Stimulated activated CD4-positive, alpha-beta T cell treated with anti-CD3 and anti-CD28 coated beads, Interleukin-2, amount 100 ng/mL, for 24 hours (primary cell): ENCODE measurements around the gene DROSHA.

Source experiments
- DNase-seq, 2 donors: peaks; one replicate each; pipeline ENCODE4 v3.0.0-alpha.2; 2020

DROSHA gene

DNA sequence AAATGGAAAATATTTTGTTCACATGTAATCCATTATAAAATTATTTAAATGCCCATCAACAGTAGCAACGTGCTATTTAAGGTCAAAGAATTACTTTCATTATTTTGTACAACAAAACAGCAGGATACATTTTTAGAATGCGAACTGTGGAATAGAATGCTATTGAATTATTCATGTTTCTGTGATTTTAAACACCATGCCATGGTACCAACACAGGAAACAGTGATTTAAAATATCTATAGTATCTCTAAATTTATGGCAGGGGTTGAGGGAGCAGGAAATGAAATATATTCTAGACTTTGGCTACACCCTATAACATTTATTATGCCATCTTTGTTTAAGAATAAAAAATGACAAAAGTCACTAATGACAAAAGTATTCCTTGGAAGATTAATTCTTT lies 62.4 kb downstream of the DROSHA start:
- DNase-seq: no peak

DNA sequence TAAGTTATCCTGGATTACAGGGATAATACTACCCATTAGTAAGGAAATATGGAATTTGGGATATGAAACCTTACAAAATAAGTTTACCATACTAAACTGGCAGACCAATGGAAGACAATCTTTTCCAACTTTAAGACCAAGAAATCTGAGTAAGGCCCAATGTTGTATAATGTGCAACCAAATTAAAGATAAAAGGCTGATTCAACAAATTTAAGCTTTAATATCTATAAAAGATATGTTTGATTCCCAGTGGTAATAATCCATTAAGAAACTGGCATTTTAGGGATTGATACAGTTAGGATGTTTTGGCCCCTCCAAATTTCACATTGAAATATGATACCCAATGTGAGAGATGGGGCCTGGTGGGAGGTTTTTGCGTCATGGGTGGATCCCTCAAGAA lies 66.6 kb downstream of the DROSHA start:
- no peak for DNase-seq

DNA sequence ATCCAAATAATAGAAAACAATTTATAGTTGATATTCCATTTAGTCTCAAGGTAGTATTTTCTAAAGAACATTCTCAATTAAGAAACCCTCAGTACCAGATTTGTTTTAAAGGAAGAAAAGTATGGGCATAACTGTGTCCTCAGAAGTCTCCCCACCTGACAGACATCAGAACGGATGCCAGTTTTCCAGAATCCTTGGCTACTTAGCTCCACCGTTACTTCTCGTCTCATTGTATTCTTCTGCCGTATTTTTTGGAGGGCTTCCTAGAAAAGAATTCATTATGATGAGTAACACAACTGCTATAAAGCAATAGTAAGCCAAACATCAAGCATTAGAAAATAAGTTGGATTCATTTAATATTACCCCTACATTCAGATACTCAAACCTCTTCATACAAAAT lies 67.8 kb downstream of the DROSHA start:
- DNase-seq: no peak

DNA sequence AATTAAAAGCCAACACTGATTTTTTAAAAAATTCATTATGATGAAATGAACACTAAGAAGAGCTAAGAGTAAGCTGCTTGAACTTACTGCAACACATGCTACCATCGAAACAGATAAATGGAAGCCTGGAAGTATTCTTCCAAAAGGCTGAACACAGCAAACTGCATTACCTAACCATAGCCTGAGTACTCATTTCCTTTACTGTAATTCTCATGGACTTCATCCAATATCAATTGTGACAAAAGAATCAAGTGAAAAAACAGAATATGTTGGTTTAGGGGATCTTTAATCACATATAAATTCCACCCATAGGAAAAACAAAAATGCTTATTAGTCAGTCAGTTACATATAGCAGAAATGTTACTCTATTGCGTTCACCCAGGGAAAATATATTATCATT lies 68.5 kb downstream of the DROSHA start:
- DNase-seq: no peak

DNA sequence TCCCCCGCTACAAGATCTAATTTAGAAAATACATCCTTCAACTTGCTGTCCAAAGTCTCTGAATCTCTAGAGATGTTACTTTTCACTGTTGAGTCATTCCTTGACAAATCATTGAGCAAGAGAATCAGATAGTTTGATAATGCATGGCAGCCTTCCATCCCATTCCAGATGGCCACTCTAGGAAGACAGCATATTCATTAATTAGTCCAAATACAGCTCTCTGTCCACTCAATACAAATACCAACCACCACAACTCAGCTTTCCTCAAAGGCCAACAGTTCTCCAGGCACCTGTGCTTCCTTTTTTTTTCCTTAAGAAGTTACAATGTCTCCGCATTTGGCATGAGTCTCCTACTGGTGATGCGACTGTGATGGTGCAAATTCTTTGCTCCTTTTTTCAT lies 72.3 kb downstream of the DROSHA start:
- no peak for DNase-seq

DNA sequence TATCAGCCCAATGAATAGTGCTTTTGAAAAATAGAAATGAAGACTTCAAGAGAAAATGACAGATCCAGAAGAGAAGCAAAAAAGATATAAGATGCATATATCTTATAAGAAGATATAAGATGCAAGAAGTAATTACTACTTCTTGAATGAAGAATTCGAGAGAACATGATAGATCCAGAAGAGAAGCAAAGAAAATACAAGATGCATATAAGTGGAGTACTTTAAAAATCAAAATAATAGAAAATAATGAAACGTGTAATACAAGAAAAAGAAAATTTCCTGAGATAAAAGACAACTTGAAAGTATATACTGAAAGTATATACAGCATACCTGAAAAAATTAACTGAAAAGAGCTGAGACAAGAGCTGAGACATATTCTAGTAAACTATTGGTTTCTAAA lies 76.7 kb downstream of the DROSHA start:
- no peak for DNase-seq

DNA sequence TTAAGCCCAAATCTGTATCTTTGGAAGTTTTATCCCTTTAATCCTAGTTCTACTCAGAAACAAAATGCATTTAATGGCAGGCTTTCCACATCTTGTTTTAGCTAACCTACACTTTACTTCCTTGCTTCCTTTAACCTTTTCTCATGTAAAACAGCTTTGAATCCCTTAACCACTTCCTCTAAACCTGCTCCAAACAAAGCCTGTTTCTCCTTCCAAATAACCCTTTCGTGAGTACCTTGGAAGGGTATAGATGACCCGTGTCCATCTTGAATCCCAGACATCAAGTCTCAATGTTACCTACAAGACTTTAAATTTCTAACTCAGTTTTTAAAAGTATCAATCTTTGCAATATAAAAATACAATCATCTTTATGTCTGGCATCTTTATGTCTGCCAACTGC lies 78.4 kb downstream of the DROSHA start:
- no peak for DNase-seq

DNA sequence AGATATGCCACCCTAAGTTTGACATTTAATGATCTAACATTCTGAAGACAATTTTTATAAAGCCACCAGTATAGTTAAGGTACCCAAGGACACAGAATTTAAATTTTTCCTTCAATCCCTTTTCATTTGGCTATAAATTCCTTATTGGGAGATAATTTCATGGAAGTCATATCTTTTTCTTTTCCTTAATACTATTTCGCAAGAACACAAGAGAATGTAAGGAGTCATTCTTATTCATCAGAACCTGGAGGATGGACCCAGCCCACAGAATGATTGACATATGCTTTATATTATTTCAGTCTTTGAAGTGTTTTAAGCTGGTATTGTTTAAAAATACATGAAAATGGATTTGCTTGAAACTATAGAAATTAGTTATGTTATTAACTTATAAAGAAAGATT lies 79.6 kb downstream of the DROSHA start:
- no peak for DNase-seq

DNA sequence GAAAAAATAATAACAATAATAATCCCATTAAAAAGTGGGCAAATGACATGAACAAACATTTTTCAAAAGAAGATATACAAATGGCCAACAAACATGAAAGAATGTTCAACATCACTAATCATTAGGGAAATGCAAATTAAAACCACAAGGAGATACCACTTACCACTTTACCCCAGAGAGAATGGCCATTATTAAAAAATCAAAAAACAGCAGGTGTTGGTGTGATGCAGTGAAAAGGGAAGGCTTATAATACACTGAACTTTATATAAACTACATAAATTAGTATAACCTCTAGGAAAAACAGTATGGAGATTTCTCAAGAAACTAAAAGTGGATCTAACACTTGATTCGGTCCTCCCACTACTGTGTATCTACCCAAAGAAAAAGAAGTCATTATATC lies 81.9 kb downstream of the DROSHA start:
- no peak for DNase-seq

DNA sequence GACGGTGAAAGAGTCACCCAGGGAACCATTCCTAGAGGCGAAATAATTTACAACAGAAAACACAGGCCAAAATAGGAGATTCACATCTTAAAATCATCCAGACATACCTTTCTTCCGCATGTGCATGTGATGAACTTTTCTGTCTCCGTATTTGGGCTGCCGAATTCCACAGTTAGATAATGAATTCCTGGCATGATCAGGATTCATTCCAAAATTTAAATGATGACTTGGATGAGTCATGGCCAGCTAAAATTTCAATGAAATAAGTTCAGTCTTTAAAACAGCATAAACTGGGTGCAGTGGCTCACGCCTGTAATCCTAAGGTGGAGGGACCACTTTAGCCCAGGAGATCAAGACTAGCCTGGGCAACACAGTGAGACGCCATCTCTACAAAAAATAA lies 82.7 kb downstream of the DROSHA start:
- DNase-seq: no peak

DNA sequence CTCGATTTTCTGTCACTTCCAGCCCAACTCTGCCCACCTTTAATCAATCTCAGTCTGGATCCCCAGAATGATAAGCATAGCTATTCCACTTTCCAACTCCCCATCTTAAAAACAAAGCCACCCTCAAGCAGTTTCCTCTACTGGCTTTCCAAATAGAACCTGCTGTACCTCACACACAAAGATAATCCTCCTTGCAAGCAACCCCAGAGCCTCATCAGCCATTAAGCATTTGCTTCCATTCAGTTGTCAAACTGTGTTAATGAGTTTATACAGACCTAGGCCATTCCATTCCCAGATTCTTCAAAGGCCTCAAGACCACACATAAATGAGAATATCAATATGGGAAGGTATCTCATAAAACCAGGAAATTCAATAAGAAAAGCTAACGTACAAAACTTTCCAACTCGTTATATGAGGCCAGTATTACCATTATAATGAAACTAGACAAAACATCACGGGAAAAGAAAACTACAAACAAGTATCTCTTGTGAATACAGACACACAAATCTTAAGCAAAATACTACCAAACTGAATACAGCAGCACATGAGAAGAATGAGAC lies 86.8 kb downstream of the DROSHA start:
- DNase-seq: no peak

DNA sequence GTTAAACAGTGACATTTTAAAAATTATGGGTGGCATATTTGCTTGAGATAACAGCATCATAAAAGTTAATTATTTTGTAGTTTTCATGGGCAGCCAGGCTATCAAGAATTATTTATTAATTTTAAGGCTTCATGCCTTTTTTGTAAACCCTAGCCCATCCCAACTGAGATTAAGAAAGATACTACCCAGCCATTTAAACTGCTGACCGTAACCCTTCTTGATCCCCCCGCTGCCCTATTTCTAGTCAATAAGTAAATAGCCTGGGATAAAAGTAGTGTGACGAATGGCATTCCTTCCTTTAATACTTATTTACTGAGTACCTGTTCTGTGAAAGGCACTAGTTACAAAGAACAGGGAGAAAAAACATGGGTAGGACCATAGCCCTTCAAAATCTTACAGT lies 88.3 kb downstream of the DROSHA start:
- no peak for DNase-seq

DNA sequence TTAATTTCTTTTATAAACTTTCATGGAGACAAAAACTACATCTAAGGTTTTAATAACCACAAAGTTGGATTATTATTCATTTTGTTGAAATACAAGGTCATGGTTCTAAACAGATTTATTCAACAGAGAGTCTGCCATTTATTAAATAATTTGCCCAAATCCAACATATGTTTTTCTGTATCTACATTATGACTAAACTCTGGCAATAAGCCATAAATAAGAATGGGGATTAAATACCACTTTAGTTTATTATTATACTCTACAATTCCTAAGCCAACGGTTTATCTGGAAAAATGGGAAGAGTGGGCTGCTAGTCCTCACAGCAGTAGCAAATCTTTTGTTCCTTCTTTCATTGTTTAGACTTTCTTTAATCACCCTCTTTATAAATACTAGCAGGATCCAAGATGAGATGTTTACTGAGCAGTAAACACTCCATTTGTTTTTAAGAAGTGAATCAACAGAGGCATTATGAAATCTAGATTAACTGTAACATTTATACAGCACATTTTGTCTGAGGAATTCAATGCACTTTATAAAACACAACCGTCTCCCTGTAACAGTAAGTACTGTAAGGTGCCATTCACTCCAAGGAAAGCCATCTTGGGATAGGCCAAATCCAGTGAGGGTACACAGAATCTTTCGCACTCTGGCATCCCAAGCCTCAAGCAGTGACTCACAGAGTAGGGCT lies 89.7 kb downstream of the DROSHA start:
- no peak for DNase-seq

DNA sequence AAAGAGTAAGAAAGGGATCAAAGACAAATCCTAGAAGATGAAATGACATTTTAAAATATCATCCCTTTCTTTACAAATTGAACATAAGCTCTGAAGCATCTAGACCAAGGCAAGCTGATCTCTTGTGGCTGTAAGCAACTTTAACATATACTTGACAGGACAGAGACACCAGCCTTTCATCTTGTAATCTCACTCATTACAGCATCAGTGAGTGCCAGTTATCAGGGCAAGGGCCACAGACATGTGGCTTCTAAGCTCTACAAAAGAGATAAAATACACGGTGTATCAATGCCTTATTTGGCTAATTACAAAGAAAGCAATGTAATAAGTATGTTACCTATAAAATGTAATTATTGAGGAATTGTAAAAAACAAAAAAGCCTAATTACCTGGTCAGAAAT lies 95.0 kb downstream of the DROSHA start:
- DNase-seq: no peak

DNA sequence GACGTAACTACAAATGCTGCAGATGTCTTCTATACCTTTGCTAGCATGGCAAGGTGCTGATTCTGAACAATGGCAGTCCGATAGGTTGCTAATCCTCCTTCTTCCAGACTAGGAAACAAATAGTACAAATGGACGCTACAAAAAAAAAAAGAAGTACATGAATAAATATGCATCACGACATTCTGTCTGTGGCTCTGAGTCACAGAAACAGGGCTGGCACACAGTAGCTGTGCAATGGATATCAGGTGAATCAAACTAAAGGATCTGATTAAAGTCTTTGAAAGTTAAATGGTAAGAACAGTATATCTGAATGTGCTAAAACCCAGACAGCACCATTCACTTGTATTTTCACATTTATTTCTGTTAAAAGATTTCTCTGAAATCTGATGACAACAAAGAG lies 96.2 kb downstream of the DROSHA start:
- DNase-seq: no peak

DNA sequence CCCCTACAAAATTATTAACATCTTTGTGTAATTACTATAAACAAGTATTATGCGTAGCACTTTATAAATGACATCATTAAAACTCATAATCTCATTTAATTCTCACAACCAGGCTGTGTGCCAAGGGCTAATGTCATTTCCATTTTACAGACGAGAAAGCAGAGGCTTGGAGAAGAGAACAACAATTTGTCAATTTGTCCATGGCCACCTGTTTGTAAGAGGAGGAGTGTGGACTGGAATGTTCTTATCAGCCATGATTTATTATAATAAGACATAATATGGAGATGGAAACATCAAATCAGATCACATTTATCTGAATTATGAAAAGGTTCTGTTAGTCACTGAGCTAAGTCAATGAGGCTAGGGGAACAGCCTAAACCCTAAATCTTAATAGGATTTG lies 97.0 kb downstream of the DROSHA start:
- DNase-seq: no peak

DNA sequence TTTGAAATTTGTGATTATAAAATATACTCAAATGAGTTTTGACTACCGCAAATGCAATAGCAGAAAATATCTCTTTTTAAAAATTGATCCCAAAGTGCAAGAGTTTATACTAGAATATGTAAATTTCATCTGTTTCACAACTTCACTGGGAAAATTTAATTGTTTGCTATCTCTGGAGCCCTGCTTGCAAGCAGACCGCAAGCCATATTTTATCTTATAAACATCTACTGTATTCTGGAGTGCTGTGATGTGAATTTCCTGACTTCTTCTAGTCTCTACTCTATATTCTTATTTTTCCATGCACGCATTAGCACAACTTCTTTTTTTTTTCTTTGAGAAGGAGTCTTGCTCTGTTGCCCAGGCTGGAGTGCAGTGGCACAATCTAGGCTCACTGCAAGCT lies 98.7 kb downstream of the DROSHA start:
- DNase-seq: no peak

DNA sequence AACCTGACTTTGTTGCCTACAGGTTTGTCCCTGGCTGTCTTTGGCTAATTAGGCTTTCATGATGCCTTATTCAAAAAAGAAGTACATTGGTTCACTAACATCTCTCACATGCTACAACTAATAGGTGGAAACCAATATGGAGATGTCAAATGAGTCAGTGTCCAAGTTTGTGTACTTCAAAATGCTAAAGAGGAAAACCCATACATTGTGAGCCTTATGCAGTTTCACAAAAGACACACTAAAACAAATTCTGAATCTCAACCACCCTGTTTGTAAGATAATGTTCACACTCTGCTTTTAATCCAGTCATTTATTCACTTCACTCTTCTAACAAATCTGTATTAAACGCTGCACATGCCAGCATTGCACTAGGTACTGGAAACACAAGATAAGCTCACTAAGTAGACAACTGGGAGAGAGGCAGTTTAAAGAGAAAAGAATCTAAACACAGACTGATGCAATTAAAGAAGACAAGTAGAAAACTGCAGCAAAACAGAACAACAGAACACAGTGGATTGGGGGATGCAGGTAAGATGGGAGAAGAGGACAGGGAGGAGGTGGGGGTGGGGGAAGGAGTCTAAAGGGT lies 104.1 kb downstream of the DROSHA start:
- DNase-seq: no peak

DNA sequence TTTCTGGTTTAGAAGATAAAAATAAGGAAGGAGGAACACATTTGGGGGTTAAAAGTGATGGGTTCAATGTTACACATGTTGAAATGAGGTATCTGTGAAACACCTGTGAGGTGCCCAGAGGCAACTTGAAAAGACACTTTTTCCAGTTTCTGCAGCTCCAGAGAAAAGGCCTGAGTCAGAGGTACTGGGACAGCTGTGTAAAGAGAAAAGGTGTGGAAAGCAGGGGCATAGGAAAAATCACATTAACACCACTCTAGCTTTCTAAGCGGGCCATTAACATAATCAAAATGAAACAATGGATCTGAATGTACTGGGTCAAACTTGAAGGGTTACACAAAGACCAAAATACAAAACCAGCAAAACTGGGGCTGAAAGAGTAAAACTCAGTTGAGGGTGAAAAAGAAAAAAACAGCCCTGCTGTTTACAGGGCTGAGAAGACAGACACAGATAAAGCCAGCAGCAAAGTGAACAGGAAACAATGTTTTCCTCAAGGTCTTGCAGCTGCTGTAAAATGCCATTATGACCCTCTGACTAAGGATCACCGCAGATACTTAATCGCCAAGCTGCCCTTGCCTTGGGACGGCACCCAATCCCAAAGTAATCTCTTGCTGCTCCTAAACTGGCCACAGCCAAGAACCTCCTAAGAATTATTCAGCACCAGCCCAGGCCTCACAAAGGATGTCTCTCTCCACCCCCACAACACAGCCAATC lies 104.7 kb downstream of the DROSHA start:
- no peak for DNase-seq

DNA sequence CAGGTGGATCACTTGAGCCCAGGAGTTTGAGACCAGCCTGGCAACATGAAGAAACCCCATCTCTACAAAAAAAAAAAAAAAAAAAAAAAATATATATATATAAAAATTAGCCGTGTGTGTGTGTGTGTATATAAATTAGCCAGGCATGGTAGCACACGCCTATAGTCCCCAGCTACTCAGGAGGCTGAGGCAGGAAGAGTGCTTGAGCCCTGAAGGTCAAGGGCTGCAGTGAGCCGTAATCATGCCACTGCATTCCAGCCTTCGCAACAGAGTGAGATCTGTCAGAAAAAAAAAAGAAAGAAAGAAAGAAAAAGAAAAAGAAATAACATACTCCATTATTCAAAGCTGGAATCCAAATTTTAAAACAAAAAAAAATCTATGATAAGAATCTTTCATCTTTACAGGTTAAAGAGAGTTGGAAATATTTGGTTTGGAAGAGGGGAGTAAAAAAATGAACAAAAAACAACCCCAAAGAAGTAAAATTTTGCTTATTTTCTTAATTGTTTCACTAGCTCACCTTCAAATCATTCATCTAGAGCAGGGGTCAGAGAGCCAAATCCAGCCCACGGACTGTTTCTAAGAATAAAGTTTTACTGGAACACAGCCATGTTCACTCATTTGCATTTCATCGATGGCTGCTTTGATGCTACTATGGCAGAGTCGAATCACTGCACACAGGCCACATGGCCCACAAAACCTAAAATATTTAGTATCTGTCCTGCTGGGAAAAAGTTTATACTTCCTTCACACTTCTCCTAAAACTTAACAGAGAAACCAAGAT lies 109.9 kb downstream of the DROSHA start:
- DNase-seq: no peak

DNA sequence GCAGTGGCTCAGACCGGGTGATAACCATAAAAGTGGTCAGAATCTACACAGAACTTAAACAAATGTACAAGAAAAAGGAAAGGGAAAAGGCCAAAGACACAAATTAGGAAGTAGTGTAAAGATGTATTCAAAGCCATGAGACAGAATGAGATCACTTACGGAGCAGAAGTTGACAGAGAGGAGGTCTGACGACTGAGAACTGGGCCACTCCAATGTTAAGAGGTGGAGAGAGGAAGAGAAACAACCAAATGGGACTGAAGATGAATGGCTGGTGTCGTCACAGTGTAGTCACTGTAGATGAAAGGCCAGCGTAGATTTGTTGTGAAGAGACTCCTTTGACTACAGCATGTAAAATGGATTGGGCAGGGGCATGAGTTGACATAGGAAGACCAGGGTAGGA lies 114.4 kb downstream of the DROSHA start:
- DNase-seq: no peak

DNA sequence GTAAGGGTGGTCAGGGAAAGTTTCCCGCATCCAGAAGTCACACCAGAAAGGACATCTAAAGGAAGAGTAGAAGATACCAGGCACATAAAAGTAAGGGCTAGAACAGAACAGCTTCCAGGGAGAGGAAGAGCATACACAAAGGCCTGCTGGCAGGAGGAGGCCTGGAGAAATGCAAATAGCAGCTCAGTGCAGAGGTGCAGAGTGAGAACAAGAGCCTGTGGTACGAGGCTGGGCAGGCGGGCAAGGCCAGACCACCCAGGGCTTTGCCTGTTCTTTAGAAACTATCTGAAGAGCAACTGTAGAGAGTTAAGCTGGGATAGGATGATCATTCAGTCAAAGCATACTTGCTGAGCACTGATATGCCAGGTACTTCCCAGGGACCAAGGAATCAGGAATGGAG lies 115.3 kb downstream of the DROSHA start:
- no peak for DNase-seq

DNA sequence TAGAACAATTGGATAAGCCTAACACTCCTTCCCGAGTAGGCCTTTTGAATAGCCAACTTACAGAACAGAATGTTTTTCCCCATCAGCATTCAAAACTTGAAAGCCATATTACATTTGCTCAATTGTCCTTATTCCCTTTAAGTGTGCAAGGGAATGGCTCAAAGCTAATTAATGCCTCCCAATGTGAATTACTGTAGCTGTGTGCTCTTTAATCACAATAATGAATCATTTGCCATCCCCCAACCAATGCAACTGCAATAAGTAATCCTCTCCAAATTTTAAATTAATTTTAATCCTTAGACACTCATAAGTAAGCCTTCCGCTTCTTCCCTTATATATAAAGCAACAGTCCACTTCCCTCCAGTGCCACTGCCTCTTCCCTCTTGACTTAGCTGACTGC lies 115.9 kb downstream of the DROSHA start:
- no peak for DNase-seq
